NB4 (cell line): Measurements from ENCODE around the gene NDUFA13.

Source experiments
- DNase-seq: peaks from one replicate; pipeline ENCODE4 v3.0.0; 2010; ENCODE audit warnings: low read depth
- H3K4me3 ChIP-seq: one replicate; pipeline ENCODE4 v1.5.1; 2011; ENCODE audit warnings: mild to moderate bottlenecking, low read depth, low read length, moderate library complexity
- CTCF ChIP-seq: IDR thresholded peaks from one replicate; pipeline ENCODE4 v1.5.1; 2012; ENCODE audit warnings: low read depth, low read length
- MYC ChIP-seq: IDR thresholded peaks from 2 replicates; pipeline ENCODE4 v1.6.1; 2011; ENCODE audit warnings: low read depth, low read length
- POLR2A ChIP-seq: IDR thresholded peaks from 2 replicates; pipeline ENCODE4 v1.6.1; 2011; ENCODE audit warnings: mild to moderate bottlenecking; ENCODE audit not compliant: insufficient read length; ENCODE audit errors: extremely low read depth
- TF ChIP-seq, protein P1 (sequence below): IDR thresholded peaks from 2 replicates; pipeline ENCODE4 v1.6.1; 2011; ENCODE audit warnings: low read depth, low read length

Gene NDUFA13

DNA sequence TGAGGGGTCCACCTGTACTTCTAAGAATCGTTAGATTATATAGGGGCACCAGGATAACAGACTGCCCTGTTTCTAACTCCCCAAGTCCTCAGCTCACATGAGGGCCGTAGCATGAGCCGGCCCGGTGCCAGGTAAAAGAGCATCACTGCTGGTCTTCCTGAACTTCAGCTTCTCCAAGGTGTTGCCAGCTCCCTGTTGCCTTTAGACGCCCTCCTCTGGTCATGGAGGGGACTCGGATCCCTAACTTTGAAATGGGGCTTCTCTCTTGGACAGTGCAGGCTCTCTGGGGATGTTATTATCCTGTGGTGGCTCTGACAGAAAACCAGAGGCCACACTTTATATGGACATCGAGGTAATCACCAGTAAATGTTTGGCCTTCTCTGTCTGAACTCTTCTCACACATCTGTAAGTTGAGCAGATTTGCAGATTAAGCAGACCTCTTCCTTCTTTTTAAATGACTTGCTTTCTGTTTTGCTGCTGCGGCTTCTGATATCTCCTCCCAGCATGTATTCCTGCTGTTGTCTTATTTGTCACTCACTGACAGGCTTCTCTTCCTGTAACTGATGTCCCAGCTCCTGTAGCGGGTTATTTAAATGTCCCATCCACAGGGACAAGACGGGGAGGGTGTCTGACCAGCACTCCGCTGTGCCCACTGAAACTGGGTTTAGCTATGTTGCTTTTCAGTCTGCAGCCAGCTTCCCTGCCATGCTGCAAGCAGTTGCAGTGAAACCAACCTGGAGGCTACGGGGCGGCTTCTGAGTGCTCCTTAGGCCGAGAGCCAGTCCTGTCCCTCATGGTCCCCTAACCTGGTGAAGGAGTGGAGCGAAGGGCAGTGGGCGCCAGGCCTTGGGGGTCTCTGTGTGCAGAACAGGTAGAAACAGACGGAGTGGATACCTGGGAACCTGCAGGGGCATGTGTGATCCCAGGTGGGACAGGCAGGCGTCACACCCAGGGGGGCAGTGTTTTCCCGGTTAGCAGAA lies 39.9 kb upstream of the NDUFA13 start:
- TF ChIP-seq MYC = no peak
- TF ChIP-seq, protein P1, sequence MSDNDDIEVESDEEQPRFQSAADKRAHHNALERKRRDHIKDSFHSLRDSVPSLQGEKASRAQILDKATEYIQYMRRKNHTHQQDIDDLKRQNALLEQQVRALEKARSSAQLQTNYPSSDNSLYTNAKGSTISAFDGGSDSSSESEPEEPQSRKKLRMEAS = no peak
- no peak for TF ChIP-seq CTCF
- no peak for TF ChIP-seq POLR2A
- DNase-seq = no peak

GRCh38 chr19:19477705-19478383 lies 38.2 kb upstream of the NDUFA13 start:
- TF ChIP-seq, protein P1 = no peak
- no peak for TF ChIP-seq MYC
- no peak for TF ChIP-seq CTCF
- no peak for TF ChIP-seq POLR2A
- H3K4me3 ChIP-seq = no peak overlapping the region
- no peak for DNase-seq

More for the DNA sequence above, 39.9 kb upstream of the NDUFA13 start:
- no peak overlapping the region for H3K4me3 ChIP-seq

GRCh38 chr19:19480688-19481087 lies 35.3 kb upstream of the NDUFA13 start:
- no peak for DNase-seq
- H3K4me3 ChIP-seq = no peak overlapping the region
- no peak for TF ChIP-seq CTCF
- TF ChIP-seq MYC = no peak

DNA sequence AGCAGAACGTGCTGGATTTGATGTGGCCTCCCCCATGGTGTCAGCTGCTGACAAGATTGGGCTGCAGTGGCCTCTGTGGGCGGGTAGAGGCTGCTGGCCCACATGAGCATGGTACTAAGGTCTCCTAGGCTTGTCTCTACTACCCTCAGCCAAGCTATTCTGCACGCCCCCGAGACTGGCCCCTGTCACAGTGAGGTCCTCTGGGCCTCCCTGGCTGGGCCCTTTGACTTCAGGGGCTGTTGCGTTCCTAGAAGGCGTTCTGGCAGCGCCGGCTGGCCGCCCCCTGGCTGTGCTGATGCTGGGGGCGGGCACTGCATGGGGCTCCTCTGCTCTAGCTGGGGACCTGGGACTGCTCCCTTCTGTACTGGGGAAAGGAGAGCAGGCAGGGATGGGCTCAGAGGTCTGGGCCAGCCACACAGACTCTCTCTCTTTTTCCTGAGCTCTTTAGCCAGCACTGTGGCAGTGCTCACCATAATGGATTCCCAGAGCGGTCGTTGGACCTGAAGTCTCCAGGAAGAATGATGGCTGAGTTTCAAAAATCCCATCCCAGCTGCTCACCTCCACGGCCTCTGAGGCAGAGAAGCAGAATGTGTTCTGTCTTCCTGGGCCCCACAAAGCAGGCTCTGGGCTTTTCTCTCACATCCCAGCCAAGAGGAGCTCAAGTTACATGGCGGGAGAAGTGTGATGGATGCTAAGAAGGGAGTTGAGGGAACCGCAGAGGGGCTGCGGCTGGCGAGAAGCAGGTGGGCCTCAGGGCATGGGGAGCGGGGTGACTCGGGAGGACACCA lies 33.0 kb upstream of the NDUFA13 start:
- no peak for DNase-seq
- TF ChIP-seq CTCF (no peak), POLR2A (no peak), MYC (no peak)
- no peak overlapping the region for H3K4me3 ChIP-seq

DNA sequence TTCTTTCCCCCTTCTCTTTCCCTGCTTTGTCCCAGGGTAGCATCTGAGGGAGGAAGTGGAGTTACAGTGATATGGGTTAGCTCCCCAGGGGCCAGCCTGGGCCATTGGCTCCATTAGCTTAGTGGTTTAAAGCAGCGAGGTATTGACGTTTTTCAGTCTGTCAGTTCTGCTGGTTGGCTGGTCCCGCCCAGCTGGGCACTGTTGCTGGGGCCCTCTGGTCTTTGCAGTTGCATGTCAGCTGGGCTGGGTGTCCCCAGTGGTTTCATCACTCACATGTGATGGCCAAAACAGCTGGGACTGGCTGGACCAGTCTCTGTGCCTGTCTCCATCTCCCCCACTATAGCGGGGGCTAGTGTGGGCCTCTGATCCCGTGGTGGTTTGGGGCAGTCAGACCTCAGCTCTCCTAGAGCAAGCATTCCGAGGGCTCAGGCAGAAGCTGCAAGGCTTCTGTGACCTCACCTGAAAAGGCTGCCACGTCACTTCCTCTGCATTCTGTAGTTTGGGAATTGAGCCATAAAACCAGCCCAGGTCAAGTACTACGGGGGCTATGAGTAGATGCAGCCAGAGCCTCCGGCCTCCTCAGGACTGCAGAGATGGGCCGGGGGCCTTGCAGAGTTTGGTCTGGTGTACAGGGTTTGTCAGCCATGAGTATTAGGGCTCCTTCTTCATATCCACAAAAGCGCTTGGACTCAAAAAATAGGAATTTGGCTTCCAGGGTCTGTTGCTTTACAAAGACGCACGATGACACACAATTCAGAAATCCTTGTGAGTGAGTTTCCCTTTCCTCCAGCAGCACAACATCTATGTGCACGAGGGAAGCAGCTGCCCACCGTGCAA lies 30.6 kb upstream of the NDUFA13 start:
- peak; percentile 58 for DNase-seq
- no peak for TF ChIP-seq MYC
- no peak for TF ChIP-seq CTCF
- TF ChIP-seq, protein P1 = no peak
- H3K4me3 ChIP-seq = no peak overlapping the region
